ENCODE measurements around the gene PAPSS2. TPM values are rescaled to one million over a fixed set of nuclear protein-coding genes. Genes with fewer than 3 reads are reported as not detected.
A peak's percentile ranks its signal among the peaks of the same experiment; 100 is the strongest.

The PAPSS2 gene
- total and polyA plus RNA-seq, 12 donors: 55.0 to 775 (median 243) TPM

DNA sequence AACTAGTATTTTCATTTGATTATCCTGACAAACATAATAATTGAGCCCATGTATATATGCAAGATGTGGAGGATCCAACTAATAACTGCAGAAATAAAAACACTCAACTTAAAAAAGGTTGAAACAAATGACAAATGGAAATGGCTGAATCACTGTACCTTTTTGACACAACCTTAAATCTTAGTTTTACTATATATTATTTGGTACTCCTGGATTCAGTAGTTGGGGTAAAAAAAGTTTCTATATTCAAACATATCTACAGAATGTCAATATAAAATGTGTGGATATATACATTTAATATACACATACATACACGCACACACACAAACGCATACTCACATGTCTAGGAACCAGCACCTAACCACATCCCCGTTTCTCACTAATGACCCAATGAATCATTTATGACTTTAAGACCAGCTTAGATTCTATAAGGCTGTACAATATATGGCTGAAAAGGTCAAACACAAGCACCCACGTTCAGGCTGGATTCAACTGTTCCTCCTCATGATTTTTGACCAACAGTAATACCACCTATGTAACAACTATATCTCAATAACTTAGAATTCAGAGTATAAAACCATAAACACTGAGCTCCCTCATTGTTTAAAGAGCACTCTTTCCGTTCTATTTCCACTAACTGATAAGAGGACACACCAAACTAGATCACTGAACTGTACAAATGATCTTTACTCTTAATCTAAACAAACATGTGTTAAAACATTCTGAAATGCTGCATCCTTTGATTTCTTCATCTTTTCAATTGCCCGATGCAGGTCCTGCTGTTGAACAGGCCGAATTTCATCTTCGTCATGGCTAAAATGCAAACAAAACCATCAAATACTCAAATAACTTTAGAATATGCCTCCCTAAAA, 94.6 kb downstream of the PAPSS2 start:
- Histone ChIP-seq H3K9me3 (replicated peaks in 1 of 3) (no peaks in the 10 kb centered on the region), H3K4me1 (replicated peaks in 1 of 2) (no peaks in the 10 kb centered on the region), H3K36me3 (replicated peaks in 1 of 2) (peaks cover 0 to 7% of the 10 kb centered on the region in 2 donors), H3K27ac (no peak overlapping the region), H3K4me3 (no peak overlapping the region), H3K27me3 (no peaks in the 10 kb centered on the region)
- 91 to 94% (median 93%) methylated on average over 8 of the region's 8 CpGs for WGBS, 4 donors
- TF ChIP-seq, protein P1, sequence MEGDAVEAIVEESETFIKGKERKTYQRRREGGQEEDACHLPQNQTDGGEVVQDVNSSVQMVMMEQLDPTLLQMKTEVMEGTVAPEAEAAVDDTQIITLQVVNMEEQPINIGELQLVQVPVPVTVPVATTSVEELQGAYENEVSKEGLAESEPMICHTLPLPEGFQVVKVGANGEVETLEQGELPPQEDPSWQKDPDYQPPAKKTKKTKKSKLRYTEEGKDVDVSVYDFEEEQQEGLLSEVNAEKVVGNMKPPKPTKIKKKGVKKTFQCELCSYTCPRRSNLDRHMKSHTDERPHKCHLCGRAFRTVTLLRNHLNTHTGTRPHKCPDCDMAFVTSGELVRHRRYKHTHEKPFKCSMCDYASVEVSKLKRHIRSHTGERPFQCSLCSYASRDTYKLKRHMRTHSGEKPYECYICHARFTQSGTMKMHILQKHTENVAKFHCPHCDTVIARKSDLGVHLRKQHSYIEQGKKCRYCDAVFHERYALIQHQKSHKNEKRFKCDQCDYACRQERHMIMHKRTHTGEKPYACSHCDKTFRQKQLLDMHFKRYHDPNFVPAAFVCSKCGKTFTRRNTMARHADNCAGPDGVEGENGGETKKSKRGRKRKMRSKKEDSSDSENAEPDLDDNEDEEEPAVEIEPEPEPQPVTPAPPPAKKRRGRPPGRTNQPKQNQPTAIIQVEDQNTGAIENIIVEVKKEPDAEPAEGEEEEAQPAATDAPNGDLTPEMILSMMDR (IDR thresholded peaks at IDR 0.05): no peak
- intact Hi-C loops (cut with DNase I): no loop called here
- no peak for DNase-seq

DNA sequence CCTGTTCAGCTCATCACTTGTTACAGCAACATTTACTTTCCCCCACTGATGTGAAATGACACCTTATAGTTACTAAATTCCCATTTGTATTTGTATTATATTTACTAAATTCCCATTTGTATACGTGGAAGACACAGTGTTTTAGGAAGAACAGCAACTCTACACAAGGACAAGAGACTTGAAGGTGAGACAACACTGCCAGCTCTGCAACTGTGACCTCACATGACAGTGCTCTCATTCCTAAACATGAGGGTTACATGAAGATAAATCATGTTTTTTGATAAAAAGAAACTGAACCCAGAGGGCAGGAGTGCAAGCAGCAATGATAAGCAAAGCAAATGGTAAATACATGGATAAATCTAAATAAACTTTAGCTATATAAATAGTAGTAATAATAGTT, 98.0 kb downstream of the PAPSS2 start:
- TF ChIP-seq, protein P1 (IDR thresholded peaks at IDR 0.05): no peak
- TF ChIP-seq POLR2A (IDR thresholded peaks at IDR 0.05): no peak
- WGBS, 4 donors: 44 to 67% (median 60%) methylated on average over 1 of the region's 1 CpG
- no peak overlapping the region for H3K4me3 ChIP-seq
- no peaks in the 10 kb centered on the region for H3K27me3 ChIP-seq
- H3K27ac ChIP-seq: no peak overlapping the region
- peaks cover 0 to 7% of the 10 kb centered on the region in 2 donors for H3K36me3 ChIP-seq (replicated peaks in 1 of 2)
- DNase-seq: no peak
- no peaks in the 10 kb centered on the region for H3K9me3 ChIP-seq (replicated peaks in 1 of 3)
- intact Hi-C loops (cut with DNase I): no loop called here
- H3K4me1 ChIP-seq (replicated peaks in 1 of 2): peaks cover 6 to 10% of the 10 kb centered on the region in 2 donors

DNA sequence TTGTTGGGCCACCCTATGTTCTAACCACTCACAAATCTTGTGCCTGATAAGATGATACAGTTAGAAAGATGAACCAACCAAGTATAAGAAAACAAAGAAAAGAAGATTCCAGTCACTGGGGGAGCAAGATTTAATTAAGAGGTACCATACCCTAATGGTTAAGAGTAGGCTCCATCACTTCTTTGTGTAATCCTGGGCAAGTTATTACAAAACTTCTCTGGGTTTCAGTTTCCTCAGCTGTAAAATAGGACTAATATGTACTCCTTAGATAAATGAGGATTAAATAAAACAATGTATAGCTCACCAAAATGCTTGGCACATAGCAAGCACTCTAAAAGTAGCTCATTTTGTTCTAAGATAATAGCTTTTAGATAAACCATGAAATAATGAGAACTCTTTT, 99.9 kb downstream of the PAPSS2 start:
- intact Hi-C loops (cut with DNase I): no loop called here
- H3K27ac ChIP-seq: no peak overlapping the region
- TF ChIP-seq, protein P1 (IDR thresholded peaks at IDR 0.05): no peak
- no peak for TF ChIP-seq POLR2A (IDR thresholded peaks at IDR 0.05)
- H3K9me3 ChIP-seq (replicated peaks in 1 of 3): no peaks in the 10 kb centered on the region
- peaks cover 6 to 10% of the 10 kb centered on the region in 2 donors for H3K4me1 ChIP-seq (replicated peaks in 1 of 2)
- H3K4me3 ChIP-seq: no peak overlapping the region
- DNase-seq: no peak
- H3K36me3 ChIP-seq (replicated peaks in 1 of 2): peaks cover 0 to 2% of the 10 kb centered on the region in 2 donors
- no peaks in the 10 kb centered on the region for H3K27me3 ChIP-seq

DNA sequence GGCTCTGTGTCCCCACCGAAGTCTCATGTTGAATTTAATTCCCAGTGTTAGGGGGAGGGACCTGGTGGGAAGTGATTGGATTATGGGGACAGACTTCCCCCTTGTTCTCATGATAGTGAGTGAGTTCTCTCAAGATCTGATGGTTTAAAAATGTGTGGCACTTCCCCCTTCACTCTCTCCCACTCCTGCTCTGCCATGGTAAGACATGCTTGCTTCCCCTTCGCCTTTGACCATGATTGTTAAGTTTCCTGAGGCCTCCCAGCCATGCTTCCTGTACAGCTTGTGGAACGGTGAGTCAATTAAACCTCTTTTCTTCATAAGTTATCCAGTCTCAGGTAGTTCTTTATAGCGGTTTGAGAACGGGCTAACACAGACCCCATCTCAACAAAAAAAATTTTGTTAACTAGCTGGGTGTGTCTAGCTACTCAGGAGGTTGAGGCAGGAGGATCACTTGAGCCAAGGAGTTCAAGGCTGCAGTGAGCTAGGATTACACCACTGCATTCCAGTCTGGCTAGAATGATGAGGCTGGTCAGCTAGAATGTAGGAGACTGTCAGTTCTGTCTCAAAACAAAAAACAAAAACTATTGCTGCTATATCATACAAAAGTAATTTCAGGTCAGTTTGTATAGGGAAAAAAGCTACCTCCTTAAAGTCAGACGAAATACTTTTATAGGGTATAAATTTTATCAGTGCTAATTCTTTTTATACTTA, 100.7 kb downstream of the PAPSS2 start:
- no peak overlapping the region for H3K4me3 ChIP-seq
- intact Hi-C loops (cut with DNase I): no loop called here
- no peaks in the 10 kb centered on the region for H3K36me3 ChIP-seq (replicated peaks in 1 of 2)
- H3K9me3 ChIP-seq (replicated peaks in 1 of 3): no peaks in the 10 kb centered on the region
- TF ChIP-seq POLR2A (IDR thresholded peaks at IDR 0.05): no peak
- TF ChIP-seq, protein P1 (IDR thresholded peaks at IDR 0.05): no peak
- DNase-seq: no peak
- H3K27ac ChIP-seq: peak overlapping the region in 1 of 5 donors; percentile 15
- WGBS, 4 donors: 73 to 83% (median 80%) methylated on average over 6 of the region's 6 CpGs
- no peaks in the 10 kb centered on the region for H3K27me3 ChIP-seq
- peaks cover 6 to 10% of the 10 kb centered on the region in 2 donors for H3K4me1 ChIP-seq (replicated peaks in 1 of 2)
